IMR-90 (cell line): ENCODE results near the gene GJC1. TPM values are rescaled to one million over a fixed set of nuclear protein-coding genes. Genes with fewer than 3 reads are reported as not detected.

Experiments used
- ATAC-seq: fragments of 200-7000 bp; cut with Tn5 transposase; 2 replicates; pipeline ENCODE4 v1.9.1; 2020; ENCODE audit warnings: low read depth, mild to moderate bottlenecking, moderate library complexity
- BruUV-seq: library from RNA; stranded (reverse); fragments of 400-500 nt; replicated peaks from 2 replicates; lab custom pipeline; 2021; lab: Mats Ljungman, UMichigan
- CTCF ChIA-PET: fragments of 300-600 bp; formaldehyde crosslinking; extraction: SDS; loops from one replicate; lab custom pipeline; 2021; ENCODE audit warnings: antibody characterized with exemption; lab: Yijun Ruan, JAX
- POLR2A ChIA-PET: fragments of 300-600 bp; sonication (Branson Sonifier 250); formaldehyde crosslinking; loops from one replicate; lab custom pipeline; 2022; ENCODE audit warnings: antibody characterized with exemption; ENCODE audit not compliant: unreplicated experiment; lab: Charles Lee
- DNase-seq: peaks from one replicate; pipeline ENCODE4 v3.0.0; 2013
- H2AFZ ChIP-seq: replicated peaks from 2 replicates; pipeline ENCODE3; 2013; ENCODE audit warnings: low read length, mild to moderate bottlenecking; ENCODE audit not compliant: poor library complexity
- H2AK5ac ChIP-seq: 2 replicates; pipeline ENCODE4 v1.6.1; 2013; ENCODE audit warnings: low read depth, low read length, inconsistent platforms
- H2AK9ac ChIP-seq: replicated peaks from 2 replicates; pipeline ENCODE3; 2013; ENCODE audit warnings: mild to moderate bottlenecking, low read depth, low read length, moderate library complexity; ENCODE audit not compliant: poor library complexity
- H2BK120ac ChIP-seq: 2 replicates; pipeline ENCODE4 v1.6.1; 2013; ENCODE audit warnings: low read depth, low read length, inconsistent platforms
- H2BK15ac ChIP-seq: 3 replicates; pipeline ENCODE4 v1.6.1; 2013; ENCODE audit warnings: low read depth, low read length, inconsistent platforms
- H2BK20ac ChIP-seq: 2 replicates; pipeline ENCODE4 v1.6.1; 2013; ENCODE audit warnings: low read depth, mild to moderate bottlenecking, inconsistent platforms, low read length, moderate library complexity
- H2BK5ac ChIP-seq: 2 replicates; pipeline ENCODE4 v1.6.1; 2013; ENCODE audit warnings: mild to moderate bottlenecking, low read depth, low read length, inconsistent platforms; ENCODE audit not compliant: poor library complexity, severe bottlenecking
- H3K14ac ChIP-seq: replicated peaks from 2 replicates; pipeline ENCODE4 v1.6.1; 2013; ENCODE audit warnings: low read depth, low read length, inconsistent platforms
- H3K18ac ChIP-seq: 2 replicates; pipeline ENCODE4 v1.6.1; 2013; ENCODE audit warnings: low read depth, low read length, control low read depth
- H3K23ac ChIP-seq: 2 replicates; pipeline ENCODE4 v1.6.1; 2013; ENCODE audit warnings: low read depth, low read length, inconsistent platforms
- H3K27ac ChIP-seq: 2 replicates; pipeline ENCODE4 v1.5.1; 2013; ENCODE audit warnings: mild to moderate bottlenecking, control low read depth, low read length; ENCODE audit not compliant: insufficient read depth
- H3K27me3 ChIP-seq: 2 replicates; pipeline ENCODE4 v1.6.1; 2013; ENCODE audit warnings: low read length; ENCODE audit not compliant: control insufficient read depth, insufficient read depth
- H3K36me3 ChIP-seq: 2 replicates; pipeline ENCODE4 v1.6.1; 2013; ENCODE audit warnings: low read length, mixed read lengths; ENCODE audit not compliant: control insufficient read depth, insufficient read depth
- H3K4ac ChIP-seq: 2 replicates; pipeline ENCODE4 v1.6.1; 2013; ENCODE audit warnings: low read depth, low read length, inconsistent platforms
- H3K4me1 ChIP-seq: 2 replicates; pipeline ENCODE4 v1.6.1; 2013; ENCODE audit warnings: low read length, mixed read lengths; ENCODE audit not compliant: control insufficient read depth, insufficient read depth
- H3K4me2 ChIP-seq: 2 replicates; pipeline ENCODE4 v1.6.1; 2013; ENCODE audit warnings: low read depth, mild to moderate bottlenecking, control low read depth, low read length, moderate library complexity
- H3K4me3 ChIP-seq: 2 replicates; pipeline ENCODE4 v1.5.1; 2013; ENCODE audit warnings: low read depth, mild to moderate bottlenecking, control low read depth, low read length, moderate library complexity; ENCODE audit not compliant: insufficient read depth
- H3K56ac ChIP-seq: 2 replicates; pipeline ENCODE4 v1.6.1; 2013; ENCODE audit warnings: low read length, inconsistent platforms; ENCODE audit not compliant: insufficient read depth; ENCODE audit errors: extremely low read depth
- H3K79me1 ChIP-seq, 2 experiments: 2 replicates each; pipeline ENCODE4 v1.6.1; 2013; ENCODE audit warnings: low read length in 2 of 2, inconsistent platforms in 1 of 2, low read depth in 1 of 2
- H3K9ac ChIP-seq: 2 replicates; pipeline ENCODE4 v1.6.1; 2013; ENCODE audit warnings: low read depth, low read length, control low read depth
- H3K9me1 ChIP-seq: 2 replicates; pipeline ENCODE4 v1.6.1; 2013; ENCODE audit warnings: low read length, inconsistent platforms; ENCODE audit not compliant: insufficient read depth
- H3K9me3 ChIP-seq: 2 replicates; pipeline ENCODE4 v1.6.1; 2013; ENCODE audit warnings: low read length; ENCODE audit not compliant: control insufficient read depth, insufficient read depth
- H4K20me1 ChIP-seq: 2 replicates; pipeline ENCODE4 v1.6.1; 2013; ENCODE audit warnings: low read length, inconsistent platforms; ENCODE audit not compliant: insufficient read depth
- H4K5ac ChIP-seq: 2 replicates; pipeline ENCODE4 v1.6.1; 2013; ENCODE audit warnings: mild to moderate bottlenecking, low read depth, low read length, control low read depth
- H4K8ac ChIP-seq, 2 experiments: 2 replicates each; pipeline ENCODE4 v1.6.1; 2013; ENCODE audit warnings: low read depth in 2 of 2, low read length in 2 of 2, control low read depth in 1 of 2, inconsistent platforms in 1 of 2
- H4K91ac ChIP-seq: 2 replicates; pipeline ENCODE4 v1.6.1; 2013; ENCODE audit warnings: low read depth, low read length, inconsistent platforms; ENCODE audit not compliant: insufficient read depth
- BHLHE40 ChIP-seq: fragments of 150-350 bp; IDR thresholded peaks from 2 replicates; pipeline ENCODE4 v1.6.1; 2016; ENCODE audit warnings: mild to moderate bottlenecking, low read depth, low read length
- CEBPB ChIP-seq: IDR thresholded peaks from 2 replicates; pipeline ENCODE4 v1.6.1; 2012; ENCODE audit warnings: low read depth, low read length, improper control_type of control experiment
- CHD1 ChIP-seq: IDR thresholded peaks from 2 replicates; pipeline ENCODE4 v1.6.1; 2012; ENCODE audit warnings: low read depth, low read length, improper control_type of control experiment
- CTCF ChIP-seq: conservative IDR thresholded peaks from 2 replicates; pipeline ENCODE4 v1.5.1; 2012; ENCODE audit warnings: mild to moderate bottlenecking, low read depth, low read length, improper control_type of control experiment
- FOS ChIP-seq: fragments of 150-350 bp; IDR thresholded peaks from 2 replicates; pipeline ENCODE4 v1.6.1; 2016; ENCODE audit warnings: low read depth, low read length
- MAZ ChIP-seq: IDR thresholded peaks from 2 replicates; pipeline ENCODE4 v1.6.1; 2012; ENCODE audit warnings: low read depth, mild to moderate bottlenecking, low read length, improper control_type of control experiment, moderate library complexity, borderline replicate concordance
- MXI1 ChIP-seq: IDR thresholded peaks from 2 replicates; pipeline ENCODE4 v1.6.1; 2012; ENCODE audit warnings: low read depth, mild to moderate bottlenecking, low read length, moderate library complexity, borderline replicate concordance
- NFE2L2 ChIP-seq: fragments of 150-350 bp; IDR thresholded peaks from 2 replicates; pipeline ENCODE4 v1.6.1; 2016; ENCODE audit warnings: low read depth, mild to moderate bottlenecking, low read length
- POLR2A ChIP-seq: IDR thresholded peaks from 2 replicates; pipeline ENCODE4 v1.6.1; 2012; ENCODE audit warnings: mild to moderate bottlenecking, low read depth, low read length
- RAD21 ChIP-seq: IDR thresholded peaks from 2 replicates; pipeline ENCODE4 v1.6.1; 2012; ENCODE audit warnings: low read length, improper control_type of control experiment
- RCOR1 ChIP-seq: IDR thresholded peaks from 2 replicates; pipeline ENCODE4 v1.6.1; 2012; ENCODE audit warnings: mild to moderate bottlenecking, low read length, improper control_type of control experiment; ENCODE audit not compliant: insufficient replicate concordance
- USF2 ChIP-seq: fragments of 150-350 bp; IDR thresholded peaks from 2 replicates; pipeline ENCODE4 v1.6.1; 2017; ENCODE audit warnings: mild to moderate bottlenecking, antibody characterized with exemption, low read length, low read depth
- WGBS, 2 experiments: methylation state at CpG; one replicate each; pipeline versions ENCODE4 v1.1.5 to v1.1.7; 2013; ENCODE audit warnings: missing lambda C conversion rate in 2 of 2; ENCODE audit not compliant: insufficient read length in 1 of 2; ENCODE audit errors: extremely low coverage in 2 of 2; 5-methylcytosine and 5-hydroxymethylcytosine counted together
- dilution Hi-C: fragments of 300-500 bp; cut with HindIII; formaldehyde crosslinking; loops from one replicate; pipeline ENCODE4 v1.14.3; 2018; ENCODE audit warnings: low sequenced_read_pairs; ENCODE audit not compliant: unreplicated experiment
- in situ Hi-C: fragments of 300-500 bp; cut with MboI; formaldehyde crosslinking; loops from 3 replicates; pipeline ENCODE4 v1.14.3; 2019; ENCODE audit warnings: low sequenced_read_pairs, inconsistent platforms, mixed read lengths
- intact Hi-C: fragments of 100-400 bp; cut with micrococcal nuclease; formaldehyde crosslinking; loops from 2 replicates; pipeline ENCODE4 v1.10.0; 2022
- polyA plus RNA-seq, 3 experiments: library from polyadenylated mRNA; depleted of rRNA; stranded (reverse); fragments of >200 nt; gene quantifications; 2 replicates each; pipeline ENCODE4 v1.2.3, GENCODE V29; 2012; ENCODE audit warnings: low replicate concordance in 1 of 3
- total RNA-seq: library from RNA; depleted of rRNA; stranded (reverse); fragments of >200 nt; gene quantifications from 2 replicates; pipeline ENCODE4 v1.2.3, GENCODE V29; 2012
- TF ChIP-seq, protein P1 (sequence below): fragments of 150-350 bp; IDR thresholded peaks from 2 replicates; pipeline ENCODE4 v1.6.1; 2016; ENCODE audit warnings: low read depth, mild to moderate bottlenecking, low read length, moderate library complexity, borderline replicate concordance

The GJC1 gene
- total and polyA plus RNA-seq, 2 of the 4 experiments (the other 2 are of a cell fraction) = 23.9 to 69.7 TPM

DNA sequence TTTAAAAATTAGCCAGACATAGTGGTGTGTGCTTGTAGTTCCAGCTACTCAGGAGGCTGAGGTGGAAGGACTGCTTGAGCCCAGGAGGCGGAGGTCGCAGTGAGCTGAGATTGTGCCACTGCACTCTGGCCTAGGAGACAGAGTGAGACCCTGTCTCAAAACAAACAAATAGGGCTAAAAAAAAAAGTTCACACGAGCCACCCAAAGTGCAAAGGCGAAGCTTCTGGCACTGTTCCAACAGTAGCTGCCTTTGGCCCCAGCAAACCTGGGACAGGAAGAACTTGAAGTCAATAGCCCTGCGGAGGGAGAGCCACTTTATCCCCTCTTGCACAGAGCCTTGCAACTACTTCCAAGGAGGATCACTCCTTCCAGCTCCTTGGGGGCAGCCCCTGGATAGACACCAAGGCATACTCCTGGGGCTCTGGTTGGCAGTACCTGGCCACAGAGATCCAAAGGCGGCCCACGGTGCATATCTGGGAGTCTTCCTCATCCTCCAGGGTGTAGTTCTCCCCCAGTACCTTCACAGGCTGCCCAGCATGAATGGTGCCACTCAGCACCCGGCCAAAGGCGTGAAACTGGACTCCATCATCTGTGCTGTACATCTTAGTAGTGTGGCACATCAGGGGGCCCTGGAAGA, 32.3 kb upstream of the GJC1 start:
- Histone ChIP-seq H4K5ac (no peak overlapping the region), H3K18ac (no peak overlapping the region), H2BK5ac (no peak overlapping the region), H3K4me1 (no peaks in the 10 kb centered on the region), H2BK15ac (no peak overlapping the region), H4K20me1 (no peaks in the 10 kb centered on the region; the same call in 1 of the 2 replicates), H2AFZ (no peak overlapping the region), H2BK20ac (no peak overlapping the region), H3K36me3 (peaks cover 59% of the 10 kb centered on the region), H2BK120ac (no peak overlapping the region), H4K91ac (no peak overlapping the region), H3K23ac (no peak overlapping the region), H3K9me1 (peaks cover 4% of the 10 kb centered on the region; the same call in 1 of the 2 replicates), H3K9ac (no peak overlapping the region), H3K4ac (no peak overlapping the region), H2AK9ac (no peak overlapping the region), H4K8ac (no peak overlapping the region), H3K27me3 (no peaks in the 10 kb centered on the region), H3K79me1 (peaks cover 5 to 9% of the 10 kb centered on the region in 2 experiments; a peak in 2 of 4 replicates), H3K4me3 (no peak overlapping the region), H3K56ac (no peak overlapping the region), H3K9me3 (no peaks in the 10 kb centered on the region), H3K14ac (no peak overlapping the region), H3K27ac (no peak overlapping the region), H3K4me2 (no peak overlapping the region), H2AK5ac (no peak overlapping the region)
- dilution Hi-C loops = no loop called here
- TF ChIP-seq FOS (no peak), RAD21 (no peak), CTCF (no peak), USF2 (no peak), MAZ (no peak), NFE2L2 (no peak), BHLHE40 (no peak), RCOR1 (no peak), CHD1 (no peak), POLR2A (no peak), CEBPB (no peak), MXI1 (no peak)
- TF ChIP-seq, protein P1, sequence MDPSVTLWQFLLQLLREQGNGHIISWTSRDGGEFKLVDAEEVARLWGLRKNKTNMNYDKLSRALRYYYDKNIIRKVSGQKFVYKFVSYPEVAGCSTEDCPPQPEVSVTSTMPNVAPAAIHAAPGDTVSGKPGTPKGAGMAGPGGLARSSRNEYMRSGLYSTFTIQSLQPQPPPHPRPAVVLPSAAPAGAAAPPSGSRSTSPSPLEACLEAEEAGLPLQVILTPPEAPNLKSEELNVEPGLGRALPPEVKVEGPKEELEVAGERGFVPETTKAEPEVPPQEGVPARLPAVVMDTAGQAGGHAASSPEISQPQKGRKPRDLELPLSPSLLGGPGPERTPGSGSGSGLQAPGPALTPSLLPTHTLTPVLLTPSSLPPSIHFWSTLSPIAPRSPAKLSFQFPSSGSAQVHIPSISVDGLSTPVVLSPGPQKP = no peak
- ATAC-seq (no peak), DNase-seq (no peak)
- in situ Hi-C loops = loop anchor here (5.0 kb wide), 1 partner anchor 80 kb away; no protein-coding TSS in a partner anchor
- intact Hi-C loops = no loop called here
- ChIA-PET POLR2A (no interaction called here), CTCF (interaction anchor here (0.6 to 1.6 kb wide), 2 partner anchors 40 to 84 kb away, joined by 5 to 8 read pairs; no protein-coding TSS in a partner anchor)
- no TSS peak for BruUV-seq
- 93% methylated on average over 3 of the region's 9 CpGs; no CpG with 5 or more reads in 1 of the 2 experiments for WGBS, 2 experiments
